NOMO-1 treated with DMSO at 0.1 percent for 48 hours (cell line): ENCODE measurements around the gene CD48.
A peak's percentile ranks its signal among the peaks of the same experiment; 100 is the strongest.
"Not testable (repeated sequence)": the region's sequence is repeated elsewhere in the genome, so short reads cannot be mapped to it uniquely, and the experiment has no call there.

ENCODE experiments used
- DNase-seq: peaks from one replicate; lab custom pipeline; 2025; ENCODE audit not compliant: unreplicated experiment; lab: John Stamatoyannopoulos, UW

The CD48 gene

GRCh38 chr1:160742428-160743127 is 31.0 kb upstream of the CD48 start:
- DNase-seq = no peak

GRCh38 chr1:160741612-160742348 is 30.2 kb upstream of the CD48 start:
- DNase-seq = no peak

GRCh38 chr1:160741092-160741501 is 29.5 kb upstream of the CD48 start:
- no peak for DNase-seq

GRCh38 chr1:160740133-160740688 is 28.6 kb upstream of the CD48 start:
- DNase-seq = no peak

- DNase-seq = peak; percentile 93
Observed at GRCh38 chr1:160739098-160739511, 27.5 kb upstream of the CD48 start, which contains the start of gene SLAMF7. TSS of gene SLAMF7 (plus strand) at chr1:160739247. CDS start at chr1:160739302, 55 bp downstream.

- DNase-seq = no peak
Observed at GRCh38 chr1:160738271-160738670, 26.6 kb upstream of the CD48 start.

GRCh38 chr1:160734301-160734700 is 22.7 kb upstream of the CD48 start:
- DNase-seq = no peak

GRCh38 chr1:160733898-160734297 is 22.3 kb upstream of the CD48 start:
- DNase-seq = peak; percentile 14

- DNase-seq = no peak
Observed at GRCh38 chr1:160731990-160732389, 20.4 kb upstream of the CD48 start.

GRCh38 chr1:160731564-160731963 is 19.9 kb upstream of the CD48 start:
- DNase-seq = not testable (repeated sequence)

GRCh38 chr1:160727316-160727640 is 15.7 kb upstream of the CD48 start:
- peak; percentile 28 for DNase-seq

GRCh38 chr1:160726498-160727315 is 15.1 kb upstream of the CD48 start:
- peak; percentile 75 for DNase-seq

GRCh38 chr1:160726114-160726497 is 14.5 kb upstream of the CD48 start:
- DNase-seq = peak; percentile 54

- no peak for DNase-seq
Observed at GRCh38 chr1:160724465-160725242, 13.0 kb upstream of the CD48 start.

- DNase-seq = no peak
Observed at GRCh38 chr1:160723332-160723731, 11.7 kb upstream of the CD48 start.

- DNase-seq = no peak
Observed at GRCh38 chr1:160722726-160723125, 11.1 kb upstream of the CD48 start.

- DNase-seq = no peak
Observed at GRCh38 chr1:160721473-160721872, 9.9 kb upstream of the CD48 start.

GRCh38 chr1:160720356-160721085 is 8.9 kb upstream of the CD48 start:
- DNase-seq = no peak

- DNase-seq = no peak
Observed at GRCh38 chr1:160718210-160718609, 6.6 kb upstream of the CD48 start.

- DNase-seq = no peak
Observed at GRCh38 chr1:160717306-160717705, 5.7 kb upstream of the CD48 start.
